AG09309 (cell line): Measurements from ENCODE around the gene NT5C3A.

Source experiments
- DNase-seq: peaks from one replicate; pipeline ENCODE4 v3.0.0-alpha.2; 2010; ENCODE audit warnings: low read depth
- H3K4me3 ChIP-seq: 2 replicates; pipeline ENCODE4 v1.5.1; 2011; ENCODE audit warnings: mild to moderate bottlenecking, low read depth, low read length, moderate library complexity; ENCODE audit not compliant: control insufficient read depth
- TF ChIP-seq, protein P1 (sequence below): IDR thresholded peaks from 2 replicates; pipeline ENCODE4 v1.5.1; 2011; ENCODE audit warnings: mild to moderate bottlenecking, low read depth, low read length, inconsistent platforms; ENCODE audit not compliant: insufficient read depth, control insufficient read depth; ENCODE audit errors: missing control alignments

Gene NT5C3A

GRCh38 chr7:33062023-33062781 lies at the start of gene NT5C3A:
Gene NT5C3A, minus strand, starts transcription at chr7:33062776. Its CDS starts 71 bp downstream, at chr7:33062705.
- no peak for DNase-seq
- TF ChIP-seq, protein P1, sequence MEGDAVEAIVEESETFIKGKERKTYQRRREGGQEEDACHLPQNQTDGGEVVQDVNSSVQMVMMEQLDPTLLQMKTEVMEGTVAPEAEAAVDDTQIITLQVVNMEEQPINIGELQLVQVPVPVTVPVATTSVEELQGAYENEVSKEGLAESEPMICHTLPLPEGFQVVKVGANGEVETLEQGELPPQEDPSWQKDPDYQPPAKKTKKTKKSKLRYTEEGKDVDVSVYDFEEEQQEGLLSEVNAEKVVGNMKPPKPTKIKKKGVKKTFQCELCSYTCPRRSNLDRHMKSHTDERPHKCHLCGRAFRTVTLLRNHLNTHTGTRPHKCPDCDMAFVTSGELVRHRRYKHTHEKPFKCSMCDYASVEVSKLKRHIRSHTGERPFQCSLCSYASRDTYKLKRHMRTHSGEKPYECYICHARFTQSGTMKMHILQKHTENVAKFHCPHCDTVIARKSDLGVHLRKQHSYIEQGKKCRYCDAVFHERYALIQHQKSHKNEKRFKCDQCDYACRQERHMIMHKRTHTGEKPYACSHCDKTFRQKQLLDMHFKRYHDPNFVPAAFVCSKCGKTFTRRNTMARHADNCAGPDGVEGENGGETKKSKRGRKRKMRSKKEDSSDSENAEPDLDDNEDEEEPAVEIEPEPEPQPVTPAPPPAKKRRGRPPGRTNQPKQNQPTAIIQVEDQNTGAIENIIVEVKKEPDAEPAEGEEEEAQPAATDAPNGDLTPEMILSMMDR: no peak
- peak within 1 kb of the TSS; percentile 63 for H3K4me3 ChIP-seq

DNA sequence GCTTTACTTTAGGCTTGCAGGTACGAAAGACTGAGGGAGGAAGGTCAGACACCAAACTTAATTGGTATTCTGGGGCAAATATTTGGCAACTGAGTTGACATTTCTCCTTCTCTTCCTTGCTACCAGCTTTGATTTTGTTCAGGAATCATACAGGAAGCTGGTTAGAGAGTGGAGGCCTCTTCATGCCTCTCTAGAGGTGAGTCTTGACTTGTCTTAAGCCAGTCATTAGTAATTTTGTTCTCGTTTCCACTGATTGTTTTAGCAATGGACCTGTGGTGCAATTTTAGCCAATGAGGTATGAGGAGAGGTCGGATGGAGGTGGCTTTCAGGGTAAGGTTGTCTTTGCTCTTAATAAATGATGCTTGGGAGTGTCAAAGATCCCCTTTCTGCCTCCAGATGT lies 49.0 kb upstream of the NT5C3A start:
- no peak for DNase-seq
- TF ChIP-seq, protein P1: no peak
- no peak overlapping the region for H3K4me3 ChIP-seq

DNA sequence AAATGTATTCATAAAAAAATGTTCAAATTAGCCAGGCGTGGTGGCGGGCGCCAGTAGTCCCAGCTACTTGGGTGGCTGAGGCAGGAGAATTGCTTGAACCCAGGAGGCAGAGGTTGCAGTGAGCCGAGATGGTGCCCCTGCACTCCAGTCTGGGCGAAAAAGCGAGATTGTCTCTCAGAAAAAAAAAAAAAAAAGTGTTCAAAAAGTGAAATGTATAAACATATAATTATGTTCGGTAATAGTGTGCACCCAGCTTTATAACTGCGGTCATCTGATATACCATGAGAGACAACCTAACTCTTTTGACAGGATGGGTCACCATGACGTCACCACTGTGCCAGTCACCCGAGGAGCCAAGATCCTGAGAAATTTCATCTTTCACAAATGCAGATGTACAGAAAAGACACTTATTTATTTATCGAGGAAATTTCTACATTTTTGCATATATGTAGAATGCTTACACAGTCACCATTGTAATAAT lies 47.2 kb upstream of the NT5C3A start:
- H3K4me3 ChIP-seq: peak overlapping the region; percentile 55
- TF ChIP-seq, protein P1: no peak
- no peak for DNase-seq

DNA sequence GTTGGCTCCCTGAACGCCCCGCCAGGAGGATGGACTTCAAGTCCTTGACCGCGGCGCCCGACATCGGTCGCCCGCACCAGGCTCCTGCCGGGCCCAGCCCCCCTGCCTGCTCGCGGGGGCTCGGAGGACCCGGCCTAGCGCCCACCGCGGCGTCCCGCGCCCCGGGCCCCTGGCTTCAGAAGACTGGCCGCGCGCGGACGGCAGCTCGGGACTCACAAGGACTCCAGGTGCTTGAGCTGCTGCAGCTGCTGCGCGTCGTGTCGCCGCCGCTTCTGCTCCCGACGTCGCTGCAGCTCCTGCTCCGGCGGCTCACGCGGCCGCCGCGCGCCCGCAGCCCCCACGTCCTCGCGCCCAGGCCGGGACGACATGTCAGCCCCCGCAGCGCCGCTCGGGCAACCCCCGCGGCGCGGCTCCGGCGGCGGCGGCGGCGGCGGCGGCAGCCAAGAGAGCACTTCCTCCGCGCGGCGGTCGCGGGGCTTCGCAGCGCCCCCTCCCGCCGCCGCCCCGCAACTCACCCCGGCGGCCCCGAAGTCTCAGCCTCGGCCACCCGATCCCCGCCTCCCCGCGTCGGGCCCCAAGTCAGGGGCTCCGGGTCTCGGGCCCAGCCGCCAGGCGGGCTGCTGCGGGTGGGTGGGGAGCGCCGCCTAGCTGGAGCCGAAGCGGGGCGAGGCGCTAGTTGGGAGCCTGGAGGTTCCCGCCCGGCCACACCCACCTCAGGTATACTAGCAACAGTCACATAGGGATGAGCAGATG lies 46.6 kb upstream of the NT5C3A start, which contains the start of gene RP9:
Gene RP9 (minus strand): TSS at position 400 of the 753 bp plus-strand sequence. CDS start 32 bp downstream, at position 368.
- TF ChIP-seq, protein P1: no peak
- peak within 1 kb of the TSS; percentile 64 for H3K4me3 ChIP-seq
- DNase-seq: no peak

- peak overlapping the region; percentile 64 for H3K4me3 ChIP-seq
- TF ChIP-seq, protein P1: peak; percentile 8
- DNase-seq: no peak
Measured at GRCh38 chr7:33108554-33109004, 46.0 kb upstream of the NT5C3A start.

DNA sequence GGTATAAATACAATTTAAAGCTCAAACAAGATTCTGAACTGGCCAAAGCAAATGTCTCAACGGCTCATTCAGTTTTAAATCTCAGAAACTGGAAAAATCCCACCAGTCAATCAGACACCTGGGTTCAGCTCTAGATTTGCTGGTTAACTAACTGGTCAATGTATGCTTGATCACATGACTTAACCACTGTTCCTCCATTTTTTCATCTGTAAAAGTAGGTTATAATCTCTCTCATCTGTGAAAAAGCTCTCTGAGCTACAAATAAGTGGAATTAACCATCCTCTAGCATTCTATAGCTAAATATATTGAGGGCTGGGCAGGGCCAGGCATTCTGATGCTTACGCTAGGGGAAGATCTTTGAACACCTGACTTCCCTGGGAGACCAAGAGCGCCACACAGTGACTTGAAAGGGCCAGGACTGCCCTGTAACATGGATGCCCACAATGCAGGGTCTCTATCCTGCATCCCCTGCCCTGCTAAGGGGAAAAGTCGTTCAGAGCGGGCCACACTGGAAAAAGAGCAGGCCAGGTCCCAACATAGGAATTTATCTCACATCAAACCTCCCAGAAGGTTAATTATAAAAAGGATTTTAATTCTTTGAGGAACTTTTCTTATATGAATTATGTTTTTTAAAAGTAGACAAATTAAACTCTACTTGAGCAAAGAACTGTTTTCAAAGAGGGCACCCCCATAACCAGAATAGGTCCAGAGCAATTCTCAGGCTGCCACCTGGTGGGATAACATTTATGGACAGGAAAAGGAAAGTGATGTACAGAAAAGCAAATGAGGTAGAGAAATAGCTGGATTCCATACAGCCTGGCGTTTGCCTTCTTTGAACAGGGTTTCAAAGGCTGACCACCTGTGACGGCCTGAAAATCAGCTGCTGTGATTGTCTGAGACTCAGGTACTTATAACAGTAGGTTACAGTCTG lies 44.8 kb upstream of the NT5C3A start:
- TF ChIP-seq, protein P1: peak; percentile 56
- DNase-seq: no peak
- H3K4me3 ChIP-seq: peak overlapping the region; percentile 64
